ENCODE results near the gene BPIFB2. TPM values are rescaled to one million over a fixed set of nuclear protein-coding genes. Genes with fewer than 3 reads are reported as not detected.

Gene BPIFB2
- total RNA-seq = not detected in 2 replicates

GRCh38 chr20:33007376-33008335 is at the start of gene BPIFB2:
Gene BPIFB2 (plus strand): TSS chr20:33007704. CDS start chr20:33008575, 871 bp downstream.

GRCh38 chr20:33004141-33004751 is 3.3 kb upstream of the BPIFB2 start, which contains the start of gene SUN5:
Gene SUN5 (minus strand): TSS chr20:33004433. CDS start chr20:33004340, 93 bp downstream.

GRCh38 chr20:33031531-33031930 is 24.0 kb downstream of the BPIFB2 start, which contains the start of gene BPIFB6:
Gene BPIFB6 (plus strand): TSS chr20:33031648. CDS start chr20:33031648, 0 bp downstream.

GRCh38 chr20:33053291-33054106 is 46.0 kb downstream of the BPIFB2 start, which contains the start of gene BPIFB3:
Gene BPIFB3 (plus strand): TSS chr20:33053903. CDS start chr20:33055436, 1,533 bp downstream.

Other genes starting within 250 kb of the BPIFB2 start
- gene DNMT3B, start 245.3 kb upstream of the BPIFB2 start, total RNA-seq = 0.68 and 1.5 TPM in 2 replicates
- gene MAPRE1, start 187.8 kb upstream of the BPIFB2 start, total RNA-seq = 86.5 and 96.9 TPM in 2 replicates
- 0.36 and 0.68 TPM in 2 replicates for gene EFCAB8, start 148.8 kb upstream of the BPIFB2 start, total RNA-seq
- not detected in 2 replicates for gene SUN5, start 3.3 kb upstream of the BPIFB2 start, total RNA-seq
- not detected in 2 replicates for gene BPIFB6, start 23.9 kb downstream of the BPIFB2 start, total RNA-seq
- gene BPIFB3, start 46.2 kb downstream of the BPIFB2 start, total RNA-seq = not detected in 2 replicates
- not detected in 2 replicates for gene BPIFB4, start 71.9 kb downstream of the BPIFB2 start, total RNA-seq
- 0.07 TPM in 1 of 2 replicates, not detected in the other for gene BPIFA2, start 160.5 kb downstream of the BPIFB2 start, total RNA-seq
- gene BPIFA3, start 209.6 kb downstream of the BPIFB2 start, total RNA-seq = not detected in 2 replicates
- 24.0 TPM in 1 of 2 replicates, not detected in the other for gene BPIFA1, start 228.3 kb downstream of the BPIFB2 start, total RNA-seq